Measurements from ENCODE around the gene FAT1. TPM values are rescaled to one million over a fixed set of nuclear protein-coding genes. Genes with fewer than 3 reads are reported as not detected.
"Not testable (repeated sequence)": the region's sequence is repeated elsewhere in the genome, so short reads cannot be mapped to it uniquely, and the experiment has no call there.

Gene FAT1
- total RNA-seq, 1 donor from 2014 or later: 0.90 TPM

GRCh38 chr4:186698028-186698427, 25.6 kb downstream of the FAT1 start:
- DNase-seq (ENCODE audit: low read depth in 2 of 2): no peak

GRCh38 chr4:186695392-186695791, 28.3 kb downstream of the FAT1 start:
- DNase-seq (ENCODE audit: low read depth in 2 of 2): no peak

- DNase-seq (ENCODE audit: low read depth in 2 of 2): no peak
Measured at GRCh38 chr4:186693894-186694293, 29.8 kb downstream of the FAT1 start.

- no peak for DNase-seq (ENCODE audit: low read depth in 2 of 2)
Measured at GRCh38 chr4:186693159-186693815, 30.4 kb downstream of the FAT1 start.

GRCh38 chr4:186691396-186691795, 32.3 kb downstream of the FAT1 start:
- no peak for DNase-seq (ENCODE audit: low read depth in 2 of 2)

GRCh38 chr4:186689476-186689875, 34.2 kb downstream of the FAT1 start:
- DNase-seq (ENCODE audit: low read depth in 2 of 2): no peak

- no peak for DNase-seq (ENCODE audit: low read depth in 2 of 2)
Measured at GRCh38 chr4:186688150-186688943, 35.3 kb downstream of the FAT1 start.

GRCh38 chr4:186687265-186687664, 36.4 kb downstream of the FAT1 start:
- no peak for DNase-seq (ENCODE audit: low read depth in 2 of 2)

- no peak for DNase-seq (ENCODE audit: low read depth in 2 of 2)
Measured at GRCh38 chr4:186685767-186686183, 37.9 kb downstream of the FAT1 start.

- DNase-seq (ENCODE audit: low read depth in 2 of 2): no peak
Measured at GRCh38 chr4:186684889-186685309, 38.8 kb downstream of the FAT1 start.

- DNase-seq (ENCODE audit: low read depth in 2 of 2): no peak
Measured at GRCh38 chr4:186684220-186684619, 39.4 kb downstream of the FAT1 start.

GRCh38 chr4:186680641-186681040, 43.0 kb downstream of the FAT1 start:
- no peak for DNase-seq (ENCODE audit: low read depth in 2 of 2)

GRCh38 chr4:186676531-186677161, 47.0 kb downstream of the FAT1 start:
- DNase-seq (ENCODE audit: low read depth in 2 of 2): no peak

GRCh38 chr4:186669735-186670134, 53.9 kb downstream of the FAT1 start:
- no peak for DNase-seq (ENCODE audit: low read depth in 2 of 2)

GRCh38 chr4:186669159-186669731, 54.4 kb downstream of the FAT1 start:
- DNase-seq (ENCODE audit: low read depth in 2 of 2): peak; percentile 5 to 17

- no peak for DNase-seq (ENCODE audit: low read depth in 2 of 2)
Measured at GRCh38 chr4:186666750-186667149, 56.9 kb downstream of the FAT1 start.

- DNase-seq (ENCODE audit: low read depth in 2 of 2): no peak
Measured at GRCh38 chr4:186666252-186666651, 57.4 kb downstream of the FAT1 start.

- DNase-seq (ENCODE audit: low read depth in 2 of 2): no peak
Measured at GRCh38 chr4:186660403-186660802, 63.3 kb downstream of the FAT1 start.

- no peak for DNase-seq (ENCODE audit: low read depth in 2 of 2)
Measured at GRCh38 chr4:186659935-186660334, 63.7 kb downstream of the FAT1 start.

- not testable (repeated sequence) for DNase-seq (ENCODE audit: low read depth in 2 of 2)
Measured at GRCh38 chr4:186659456-186659855, 64.2 kb downstream of the FAT1 start.

GRCh38 chr4:186658657-186659056, 65.0 kb downstream of the FAT1 start:
- no peak for DNase-seq (ENCODE audit: low read depth in 2 of 2)

GRCh38 chr4:186657764-186658163, 65.9 kb downstream of the FAT1 start:
- DNase-seq (ENCODE audit: low read depth in 2 of 2): no peak

All from dermis microvascular lymphatic vessel endothelial cell (primary cell).